GM19239 (cell line): ENCODE results near the gene ROPN1L.
A peak's percentile ranks its signal among the peaks of the same experiment; 100 is the strongest.

ENCODE experiments used
- DNase-seq: peaks from one replicate; pipeline ENCODE4 v3.0.0; 2011; ENCODE audit warnings: low spot score; ENCODE audit not compliant: insufficient read length
- FAIRE-seq: peaks from 2 replicates; lab custom pipeline; 2011; peaks lifted over from hg19 to GRCh38; lab: Jason Lieb, UNC

ROPN1L gene

GRCh38 chr5:10424124-10424731 is 17.5 kb upstream of the ROPN1L start:
- no peak for FAIRE-seq
- DNase-seq, result no peak

GRCh38 chr5:10427201-10427600 is 14.5 kb upstream of the ROPN1L start:
- FAIRE-seq (no peak), DNase-seq (no peak)

GRCh38 chr5:10427978-10428377 is 13.7 kb upstream of the ROPN1L start:
- DNase-seq (no peak), FAIRE-seq (no peak)

GRCh38 chr5:10431415-10431814 is 10.3 kb upstream of the ROPN1L start:
- no peak for DNase-seq
- FAIRE-seq, result no peak

- DNase-seq (no peak), FAIRE-seq (no peak)
Observed at GRCh38 chr5:10432059-10433008, 9.3 kb upstream of the ROPN1L start.

GRCh38 chr5:10434392-10434791 is 7.3 kb upstream of the ROPN1L start:
- no peak for FAIRE-seq
- DNase-seq, result no peak

- FAIRE-seq, result no peak
Observed at GRCh38 chr5:10438301-10438700, 3.4 kb upstream of the ROPN1L start.

GRCh38 chr5:10439692-10440091 is 2.0 kb upstream of the ROPN1L start:
- FAIRE-seq (no peak), DNase-seq (no peak)

More at GRCh38 chr5:10438301-10438700, 3.4 kb upstream of the ROPN1L start:
- DNase-seq, result no peak

- DNase-seq (no peak), FAIRE-seq (no peak)
Observed at GRCh38 chr5:10440367-10440990, 1.2 kb upstream of the ROPN1L start.

GRCh38 chr5:10441992-10442435 is 335 bp downstream of the ROPN1L start:
- no peak for DNase-seq
- FAIRE-seq, result no peak

GRCh38 chr5:10442576-10442975 is 897 bp downstream of the ROPN1L start:
- DNase-seq, result no peak
- FAIRE-seq, result no peak

- DNase-seq, result no peak
Observed at GRCh38 chr5:10445352-10445751, 3.7 kb downstream of the ROPN1L start.

GRCh38 chr5:10446490-10446889 is 4.8 kb downstream of the ROPN1L start:
- FAIRE-seq (no peak), DNase-seq (no peak)

More at GRCh38 chr5:10445352-10445751, 3.7 kb downstream of the ROPN1L start:
- FAIRE-seq, result no peak

GRCh38 chr5:10447041-10447440 is 5.4 kb downstream of the ROPN1L start:
- DNase-seq (no peak), FAIRE-seq (no peak)

GRCh38 chr5:10448754-10449360 is 7.2 kb downstream of the ROPN1L start:
- FAIRE-seq (no peak), DNase-seq (no peak)

- DNase-seq (no peak), FAIRE-seq (no peak)
Observed at GRCh38 chr5:10451137-10451824, 9.6 kb downstream of the ROPN1L start.

GRCh38 chr5:10452768-10453331 is 11.2 kb downstream of the ROPN1L start:
- DNase-seq (peak; percentile 42), FAIRE-seq (no peak)

- no peak for FAIRE-seq
- DNase-seq, result no peak
Observed at GRCh38 chr5:10453545-10453944, 11.9 kb downstream of the ROPN1L start.

- no peak for FAIRE-seq
- DNase-seq, result no peak
Observed at GRCh38 chr5:10454591-10455276, 13.1 kb downstream of the ROPN1L start.
